Natural killer cell (primary cell): ENCODE data around the gene SORBS1. TPM values are rescaled to one million over a fixed set of nuclear protein-coding genes. Genes with fewer than 3 reads are reported as not detected.

Experiments used
- ATAC-seq, 3 donors: fragments of 150-1000 bp in 2 of 3; fragments of 200-7000 bp in 1 of 3; cut with Tn5 transposase; 1 replicate in 1 of 3; 2 replicates in 2 of 3; pipeline ENCODE4 v1.10.0; 2021; ENCODE audit warnings: mild to moderate bottlenecking in 2 of 3, moderate library complexity in 2 of 3
- DNase-seq, 2 donors: peaks; one replicate each; pipeline versions ENCODE4 v3.0.0 to v3.0.0-alpha.2; 2013 to 2021; ENCODE audit warnings: mixed read lengths in 1 of 2
- H3K27ac ChIP-seq: one replicate; pipeline ENCODE4 v1.5.1; 2013; ENCODE audit warnings: mild to moderate bottlenecking, low read length
- H3K27me3 ChIP-seq: one replicate; pipeline ENCODE4 v1.6.1; 2013; ENCODE audit warnings: low read length; ENCODE audit not compliant: control insufficient read depth, insufficient read depth
- H3K36me3 ChIP-seq: one replicate; pipeline ENCODE4 v1.6.1; 2013; ENCODE audit warnings: low read length; ENCODE audit not compliant: control insufficient read depth, insufficient read depth
- H3K4me1 ChIP-seq: one replicate; pipeline ENCODE4 v1.6.1; 2013; ENCODE audit warnings: low read length; ENCODE audit not compliant: control insufficient read depth, insufficient read depth
- H3K4me3 ChIP-seq: one replicate; pipeline ENCODE4 v1.5.1; 2013; ENCODE audit warnings: low read length
- H3K9me3 ChIP-seq: one replicate; pipeline ENCODE4 v1.6.1; 2013; ENCODE audit warnings: low read length; ENCODE audit not compliant: control insufficient read depth, insufficient read depth
- H3K27ac Mint-ChIP-seq, 2 donors: one replicate each; pipeline ENCODE4 v1.8.0; 2022; ENCODE audit warnings: mild to moderate bottlenecking in 2 of 2, mixed read lengths in 2 of 2, moderate library complexity in 1 of 2
- H3K27me3 Mint-ChIP-seq, 2 donors: one replicate each; pipeline ENCODE4 v1.8.0; 2022; ENCODE audit warnings: low read depth in 2 of 2, mixed read lengths in 2 of 2
- H3K36me3 Mint-ChIP-seq: one replicate; pipeline ENCODE4 v1.8.0; 2022; ENCODE audit warnings: mixed read lengths
- H3K4me1 Mint-ChIP-seq, 2 donors: one replicate each; pipeline ENCODE4 v1.8.0; 2022; ENCODE audit warnings: mixed read lengths in 2 of 2
- H3K4me3 Mint-ChIP-seq: one replicate; pipeline ENCODE4 v1.8.0; 2022; ENCODE audit warnings: mild to moderate bottlenecking, moderate library complexity, mixed read lengths
- H3K9me3 Mint-ChIP-seq, 2 donors: one replicate each; pipeline ENCODE4 v1.8.0; 2022; ENCODE audit warnings: mixed read lengths in 2 of 2
- CTCF ChIP-seq: fragments of 200-600 bp; IDR thresholded peaks from one replicate; pipeline ENCODE4 v1.8.0; 2022; ENCODE audit warnings: antibody characterized with exemption
- WGBS: methylation state at CpG from one replicate; pipeline ENCODE4 v1.1.7; 2013; ENCODE audit warnings: missing lambda C conversion rate; ENCODE audit not compliant: insufficient coverage; 5-methylcytosine and 5-hydroxymethylcytosine counted together
- intact Hi-C: fragments of 100-400 bp; cut with micrococcal nuclease; formaldehyde crosslinking; loops from one replicate; pipeline ENCODE4 v1.14.2; 2022
- total RNA-seq, 4 donors: library from RNA; stranded (reverse); fragments of 120-200 nt in 1 of 4; gene quantifications; one replicate each; pipeline versions ENCODE4 v1.2.3 to v1.2.4, GENCODE V29; 2013 to 2022

SORBS1 gene
- total RNA-seq, 3 donors from 2014 or later (not counting 1 experiment from before 2014, with no cell fraction given): 2.4 to 5.4 (median 2.8) TPM

GRCh38 chr10:95411635-95412034 is 149.5 kb downstream of the SORBS1 start:
- H3K27ac Mint-ChIP-seq: no peak overlapping the region
- no peaks in the 10 kb centered on the region for H3K27me3 Mint-ChIP-seq

GRCh38 chr10:95408983-95409873 is 151.9 kb downstream of the SORBS1 start:
- ATAC-seq: no peak
- WGBS: 90% methylated on average over 2 of the region's 3 CpGs
- no peaks in the 10 kb centered on the region for H3K4me1 Mint-ChIP-seq

More at GRCh38 chr10:95411635-95412034, 149.5 kb downstream of the SORBS1 start:
- H3K4me3 ChIP-seq: no peak overlapping the region
- Mint-ChIP-seq H3K4me1 (no peaks in the 10 kb centered on the region), H3K36me3 (no peaks in the 10 kb centered on the region), H3K9me3 (no peaks in the 10 kb centered on the region), H3K4me3 (no peak overlapping the region)
- H3K4me1 ChIP-seq: no peaks in the 10 kb centered on the region
- H3K36me3 ChIP-seq: no peaks in the 10 kb centered on the region
- intact Hi-C loops: no loop called here
- no peak overlapping the region for H3K27ac ChIP-seq
- DNase-seq (no peak), ATAC-seq (no peak)
- no peak for TF ChIP-seq CTCF
- H3K27me3 ChIP-seq: no peaks in the 10 kb centered on the region
- WGBS: 92% methylated on average over 4 of the region's 4 CpGs
- no peaks in the 10 kb centered on the region for H3K9me3 ChIP-seq

GRCh38 chr10:95408148-95408960 is 152.8 kb downstream of the SORBS1 start:
- Histone ChIP-seq H3K4me1 (no peaks in the 10 kb centered on the region), H3K27ac (no peak overlapping the region), H3K36me3 (no peaks in the 10 kb centered on the region), H3K27me3 (no peaks in the 10 kb centered on the region), H3K9me3 (no peaks in the 10 kb centered on the region), H3K4me3 (no peak overlapping the region)
- Mint-ChIP-seq H3K27me3 (no peaks in the 10 kb centered on the region), H3K9me3 (no peaks in the 10 kb centered on the region), H3K4me3 (no peak overlapping the region), H3K36me3 (no peaks in the 10 kb centered on the region), H3K4me1 (no peaks in the 10 kb centered on the region), H3K27ac (no peak overlapping the region)
- no peak for DNase-seq
- ATAC-seq: no peak
- TF ChIP-seq CTCF: no peak
- intact Hi-C loops: no loop called here
- WGBS: 87% methylated on average over 7 of the region's 7 CpGs

More at GRCh38 chr10:95408983-95409873, 151.9 kb downstream of the SORBS1 start:
- H3K4me3 ChIP-seq: no peak overlapping the region
- intact Hi-C loops: no loop called here
- no peak for TF ChIP-seq CTCF
- H3K27me3 ChIP-seq: no peaks in the 10 kb centered on the region
- H3K9me3 Mint-ChIP-seq: no peaks in the 10 kb centered on the region
- H3K4me3 Mint-ChIP-seq: no peak overlapping the region
- DNase-seq: no peak
- no peaks in the 10 kb centered on the region for H3K36me3 Mint-ChIP-seq
- H3K36me3 ChIP-seq: no peaks in the 10 kb centered on the region
- H3K4me1 ChIP-seq: no peaks in the 10 kb centered on the region
- H3K9me3 ChIP-seq: no peaks in the 10 kb centered on the region
- H3K27me3 Mint-ChIP-seq: no peaks in the 10 kb centered on the region
- no peak overlapping the region for H3K27ac ChIP-seq
- no peak overlapping the region for H3K27ac Mint-ChIP-seq
